Measurements from ENCODE around the gene ACTR3.

- TF ChIP-seq, protein P1, sequence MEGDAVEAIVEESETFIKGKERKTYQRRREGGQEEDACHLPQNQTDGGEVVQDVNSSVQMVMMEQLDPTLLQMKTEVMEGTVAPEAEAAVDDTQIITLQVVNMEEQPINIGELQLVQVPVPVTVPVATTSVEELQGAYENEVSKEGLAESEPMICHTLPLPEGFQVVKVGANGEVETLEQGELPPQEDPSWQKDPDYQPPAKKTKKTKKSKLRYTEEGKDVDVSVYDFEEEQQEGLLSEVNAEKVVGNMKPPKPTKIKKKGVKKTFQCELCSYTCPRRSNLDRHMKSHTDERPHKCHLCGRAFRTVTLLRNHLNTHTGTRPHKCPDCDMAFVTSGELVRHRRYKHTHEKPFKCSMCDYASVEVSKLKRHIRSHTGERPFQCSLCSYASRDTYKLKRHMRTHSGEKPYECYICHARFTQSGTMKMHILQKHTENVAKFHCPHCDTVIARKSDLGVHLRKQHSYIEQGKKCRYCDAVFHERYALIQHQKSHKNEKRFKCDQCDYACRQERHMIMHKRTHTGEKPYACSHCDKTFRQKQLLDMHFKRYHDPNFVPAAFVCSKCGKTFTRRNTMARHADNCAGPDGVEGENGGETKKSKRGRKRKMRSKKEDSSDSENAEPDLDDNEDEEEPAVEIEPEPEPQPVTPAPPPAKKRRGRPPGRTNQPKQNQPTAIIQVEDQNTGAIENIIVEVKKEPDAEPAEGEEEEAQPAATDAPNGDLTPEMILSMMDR (IDR thresholded peaks at IDR 0.05) = no peak
- TF ChIP-seq POLR2A (IDR thresholded peaks at IDR 0.05) = no peak
- no peak for TF ChIP-seq POLR2AphosphoS5 (IDR thresholded peaks at IDR 0.05; ENCODE audit: insufficient read depth in 1 of 2, low read depth in 1 of 2)
Measured at GRCh38 chr2:113878743-113879142, 11.1 kb upstream of the ACTR3 start.

Data from vagina (tissue), 2 donors.